ENCODE data around the gene NOL11. TPM values are rescaled to one million over a fixed set of nuclear protein-coding genes. Genes with fewer than 3 reads are reported as not detected.
A peak's percentile ranks its signal among the peaks of the same experiment; 100 is the strongest.

Gene NOL11
- total and polyA plus RNA-seq, 2 experiments from 2014 or later: 116 to 130 TPM

- TF ChIP-seq, protein P1, sequence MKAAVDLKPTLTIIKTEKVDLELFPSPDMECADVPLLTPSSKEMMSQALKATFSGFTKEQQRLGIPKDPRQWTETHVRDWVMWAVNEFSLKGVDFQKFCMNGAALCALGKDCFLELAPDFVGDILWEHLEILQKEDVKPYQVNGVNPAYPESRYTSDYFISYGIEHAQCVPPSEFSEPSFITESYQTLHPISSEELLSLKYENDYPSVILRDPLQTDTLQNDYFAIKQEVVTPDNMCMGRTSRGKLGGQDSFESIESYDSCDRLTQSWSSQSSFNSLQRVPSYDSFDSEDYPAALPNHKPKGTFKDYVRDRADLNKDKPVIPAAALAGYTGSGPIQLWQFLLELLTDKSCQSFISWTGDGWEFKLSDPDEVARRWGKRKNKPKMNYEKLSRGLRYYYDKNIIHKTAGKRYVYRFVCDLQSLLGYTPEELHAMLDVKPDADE (IDR thresholded peaks at IDR 0.05): no peak
- no peak for TF ChIP-seq EZH2phosphoT487 (IDR thresholded peaks at IDR 0.05; ENCODE audit: unreplicated experiment)
- no peak for TF ChIP-seq CREB1 (CRISPR knock-in tag; IDR thresholded peaks at IDR 0.05; ENCODE audit: low read depth)
- TF ChIP-seq CTCF (conservative IDR thresholded peaks at IDR 0.05; ENCODE audit: low read depth in 2 of 2): no peak
- TF ChIP-seq ZNF331 (CRISPR knock-in tag; IDR thresholded peaks at IDR 0.05; ENCODE audit: low read depth): no peak
- TF ChIP-seq NANOG (IDR thresholded peaks at IDR 0.05; ENCODE audit: borderline replicate concordance): no peak
- no peak for TF ChIP-seq STAT1 (IDR thresholded peaks at IDR 0.05; ENCODE audit: unreplicated experiment)
These were observed 21.4 kb upstream of the NOL11 start (continued) for GRCh38 chr17:67696347-67696746.

DNA sequence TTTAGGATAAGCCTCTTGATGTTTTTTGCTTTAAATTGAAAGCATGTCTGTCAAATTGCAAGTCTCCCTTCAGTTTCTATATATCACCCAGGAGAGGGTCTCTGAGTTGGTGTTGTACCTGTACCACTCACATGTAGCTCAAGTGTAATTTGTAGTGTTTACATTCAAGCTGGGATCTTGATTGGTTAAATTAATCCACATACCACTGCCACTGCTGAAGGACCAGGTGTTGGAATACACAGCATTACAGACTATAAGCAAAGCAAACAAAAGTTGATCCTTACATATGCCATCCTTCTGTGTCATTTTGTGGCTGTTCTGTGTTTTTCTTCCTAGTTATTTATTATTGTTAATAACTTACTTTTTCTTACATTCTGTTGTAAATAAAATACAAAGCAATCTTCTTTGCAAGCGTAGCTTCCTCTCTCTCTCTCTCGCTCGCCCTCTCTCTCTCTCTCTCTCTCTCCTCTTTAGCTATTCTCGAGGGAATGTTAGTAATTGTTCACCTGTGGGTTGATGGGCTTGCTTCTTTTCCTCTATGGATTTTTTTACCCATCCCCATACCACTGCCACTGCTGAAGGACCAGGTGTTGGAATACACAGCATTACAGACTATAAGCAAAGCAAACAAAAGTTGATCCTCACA lies 20.8 kb upstream of the NOL11 start:
- DNase-seq (ENCODE audit: low spot score) (no peak), ATAC-seq (no peak)
- Mint-ChIP-seq H3K9me3 (no peaks in the 10 kb centered on the region; the same call in 2 of the 3 replicates), H3K4me1 (peaks cover 11% of the 10 kb centered on the region), H3K27ac (no peak overlapping the region), H3K27me3 (ENCODE audit: insufficient read depth, low read depth, poor library complexity) (no peaks in the 10 kb centered on the region), H3K36me3 (ENCODE audit: low read depth) (peaks cover 11% of the 10 kb centered on the region; the same call in 1 of the 3 replicates), H3K4me3 (no peak overlapping the region)
- Histone ChIP-seq H3K4me1 (ENCODE audit: insufficient read depth) (peaks cover 16% of the 10 kb centered on the region), H3K9me2 (ENCODE audit: insufficient read depth) (no peaks in the 10 kb centered on the region), H3K4me3 (no peak overlapping the region), H3K4me2 (no peak overlapping the region), H3K27ac (ENCODE audit: low read depth) (peak overlapping the region; percentile 24; the same call in 1 of the 2 replicates), H3K27me3 (ENCODE audit: insufficient read depth) (no peaks in the 10 kb centered on the region), H3F3A (replicated peaks; ENCODE audit: low read depth) (peaks cover 8% of the 10 kb centered on the region; the same call in 1 of the 2 replicates), H2AFZ (no peak overlapping the region), H3K36me3 (ENCODE audit: insufficient read depth) (no peaks in the 10 kb centered on the region; the same call in 1 of the 2 replicates), H3K79me2 (replicated peaks; ENCODE audit: insufficient read depth) (no peaks in the 10 kb centered on the region), H4K20me1 (replicated peaks; ENCODE audit: insufficient read depth) (no peaks in the 10 kb centered on the region)
- TF ChIP-seq EZH2 (IDR thresholded peaks at IDR 0.05; ENCODE audit: low read depth, unreplicated experiment) (no peak), JUNB (IDR thresholded peaks at IDR 0.05; ENCODE audit: unreplicated experiment) (no peak), NANOG (IDR thresholded peaks at IDR 0.05; ENCODE audit: borderline replicate concordance) (no peak), REST (IDR thresholded peaks at IDR 0.05; ENCODE audit: unreplicated experiment) (no peak), EZH2phosphoT487 (IDR thresholded peaks at IDR 0.05; ENCODE audit: unreplicated experiment) (no peak), POLR2AphosphoS5 (IDR thresholded peaks at IDR 0.05; ENCODE audit: low read depth) (no peak)
- TF ChIP-seq, protein P2, sequence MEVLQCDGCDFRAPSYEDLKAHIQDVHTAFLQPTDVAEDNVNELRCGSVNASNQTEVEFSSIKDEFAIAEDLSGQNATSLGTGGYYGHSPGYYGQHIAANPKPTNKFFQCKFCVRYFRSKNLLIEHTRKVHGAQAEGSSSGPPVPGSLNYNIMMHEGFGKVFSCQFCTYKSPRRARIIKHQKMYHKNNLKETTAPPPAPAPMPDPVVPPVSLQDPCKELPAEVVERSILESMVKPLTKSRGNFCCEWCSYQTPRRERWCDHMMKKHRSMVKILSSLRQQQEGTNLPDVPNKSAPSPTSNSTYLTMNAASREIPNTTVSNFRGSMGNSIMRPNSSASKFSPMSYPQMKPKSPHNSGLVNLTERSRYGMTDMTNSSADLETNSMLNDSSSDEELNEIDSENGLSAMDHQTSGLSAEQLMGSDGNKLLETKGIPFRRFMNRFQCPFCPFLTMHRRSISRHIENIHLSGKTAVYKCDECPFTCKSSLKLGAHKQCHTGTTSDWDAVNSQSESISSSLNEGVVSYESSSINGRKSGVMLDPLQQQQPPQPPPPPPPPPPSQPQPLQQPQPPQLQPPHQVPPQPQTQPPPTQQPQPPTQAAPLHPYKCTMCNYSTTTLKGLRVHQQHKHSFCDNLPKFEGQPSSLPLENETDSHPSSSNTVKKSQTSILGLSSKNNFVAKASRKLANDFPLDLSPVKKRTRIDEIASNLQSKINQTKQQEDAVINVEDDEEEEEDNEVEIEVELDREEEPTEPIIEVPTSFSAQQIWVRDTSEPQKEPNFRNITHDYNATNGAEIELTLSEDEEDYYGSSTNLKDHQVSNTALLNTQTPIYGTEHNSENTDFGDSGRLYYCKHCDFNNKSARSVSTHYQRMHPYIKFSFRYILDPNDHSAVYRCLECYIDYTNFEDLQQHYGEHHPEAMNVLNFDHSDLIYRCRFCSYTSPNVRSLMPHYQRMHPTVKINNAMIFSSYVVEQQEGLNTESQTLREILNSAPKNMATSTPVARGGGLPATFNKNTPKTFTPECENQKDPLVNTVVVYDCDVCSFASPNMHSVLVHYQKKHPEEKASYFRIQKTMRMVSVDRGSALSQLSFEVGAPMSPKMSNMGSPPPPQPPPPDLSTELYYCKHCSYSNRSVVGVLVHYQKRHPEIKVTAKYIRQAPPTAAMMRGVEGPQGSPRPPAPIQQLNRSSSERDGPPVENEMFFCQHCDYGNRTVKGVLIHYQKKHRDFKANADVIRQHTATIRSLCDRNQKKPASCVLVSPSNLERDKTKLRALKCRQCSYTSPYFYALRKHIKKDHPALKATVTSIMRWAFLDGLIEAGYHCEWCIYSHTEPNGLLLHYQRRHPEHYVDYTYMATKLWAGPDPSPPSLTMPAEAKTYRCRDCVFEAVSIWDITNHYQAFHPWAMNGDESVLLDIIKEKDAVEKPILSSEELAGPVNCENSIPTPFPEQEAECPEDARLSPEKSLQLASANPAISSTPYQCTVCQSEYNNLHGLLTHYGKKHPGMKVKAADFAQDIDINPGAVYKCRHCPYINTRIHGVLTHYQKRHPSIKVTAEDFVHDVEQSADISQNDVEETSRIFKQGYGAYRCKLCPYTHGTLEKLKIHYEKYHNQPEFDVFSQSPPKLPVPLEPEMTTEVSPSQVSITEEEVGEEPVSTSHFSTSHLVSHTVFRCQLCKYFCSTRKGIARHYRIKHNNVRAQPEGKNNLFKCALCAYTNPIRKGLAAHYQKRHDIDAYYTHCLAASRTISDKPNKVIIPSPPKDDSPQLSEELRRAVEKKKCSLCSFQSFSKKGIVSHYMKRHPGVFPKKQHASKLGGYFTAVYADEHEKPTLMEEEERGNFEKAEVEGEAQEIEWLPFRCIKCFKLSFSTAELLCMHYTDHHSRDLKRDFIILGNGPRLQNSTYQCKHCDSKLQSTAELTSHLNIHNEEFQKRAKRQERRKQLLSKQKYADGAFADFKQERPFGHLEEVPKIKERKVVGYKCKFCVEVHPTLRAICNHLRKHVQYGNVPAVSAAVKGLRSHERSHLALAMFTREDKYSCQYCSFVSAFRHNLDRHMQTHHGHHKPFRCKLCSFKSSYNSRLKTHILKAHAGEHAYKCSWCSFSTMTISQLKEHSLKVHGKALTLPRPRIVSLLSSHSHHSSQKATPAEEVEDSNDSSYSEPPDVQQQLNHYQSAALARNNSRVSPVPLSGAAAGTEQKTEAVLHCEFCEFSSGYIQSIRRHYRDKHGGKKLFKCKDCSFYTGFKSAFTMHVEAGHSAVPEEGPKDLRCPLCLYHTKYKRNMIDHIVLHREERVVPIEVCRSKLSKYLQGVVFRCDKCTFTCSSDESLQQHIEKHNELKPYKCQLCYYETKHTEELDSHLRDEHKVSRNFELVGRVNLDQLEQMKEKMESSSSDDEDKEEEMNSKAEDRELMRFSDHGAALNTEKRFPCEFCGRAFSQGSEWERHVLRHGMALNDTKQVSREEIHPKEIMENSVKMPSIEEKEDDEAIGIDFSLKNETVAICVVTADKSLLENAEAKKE (CRISPR knock-in tag; IDR thresholded peaks at IDR 0.05): no peak

All from GM23338 (cell line).